GM19467 (cell line): Measurements from ENCODE around the gene CACNB2.
A peak's percentile ranks its signal among the peaks of the same experiment; 100 is the strongest.
"Not testable (repeated sequence)": the region's sequence is repeated elsewhere in the genome, so short reads cannot be mapped to it uniquely, and the experiment has no call there.

Experiments used
- ATAC-seq: cut with Tn5 transposase; IDR thresholded peaks from one replicate; pipeline ENCODE4 v1.9.1; 2021; ENCODE audit warnings: mild to moderate bottlenecking, moderate library complexity; ENCODE audit not compliant: unreplicated experiment

CACNB2 gene

DNA sequence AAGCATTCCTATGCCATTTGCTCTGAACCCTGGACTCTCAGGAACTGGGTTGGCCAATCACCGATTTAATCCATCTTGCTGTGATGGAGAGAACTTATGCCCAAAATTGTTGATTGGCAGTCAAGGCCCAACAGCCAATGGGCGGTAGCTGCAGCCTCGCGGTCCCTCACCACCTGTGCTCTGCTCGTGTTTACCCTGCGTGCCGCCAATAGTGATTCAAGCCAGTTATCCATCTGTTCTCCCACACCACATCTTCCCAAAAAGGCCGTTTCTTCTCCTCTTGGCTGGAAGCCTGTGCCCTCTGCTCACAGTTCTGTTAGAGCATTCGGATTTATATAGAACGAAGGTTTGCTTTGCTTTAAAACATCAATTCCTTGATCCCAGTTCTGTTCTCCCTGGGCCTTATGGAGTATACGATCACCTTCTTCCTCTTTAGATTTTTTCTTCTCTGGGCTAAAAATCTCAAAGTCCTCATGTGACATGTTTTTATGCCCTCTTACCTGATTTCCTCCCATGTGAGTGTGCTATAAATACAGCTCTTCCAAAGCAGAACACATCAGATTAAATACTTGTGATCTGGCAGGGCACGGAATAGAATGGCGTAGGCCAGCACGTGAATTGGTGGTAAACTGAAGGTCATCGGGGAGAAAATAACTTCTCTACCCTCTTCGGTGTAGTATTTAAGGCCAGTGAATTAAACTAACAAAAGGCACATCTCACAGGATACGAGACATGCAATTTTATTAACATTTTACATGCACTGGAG, 298.3 kb downstream of the CACNB2 start:
- ATAC-seq: no peak

DNA sequence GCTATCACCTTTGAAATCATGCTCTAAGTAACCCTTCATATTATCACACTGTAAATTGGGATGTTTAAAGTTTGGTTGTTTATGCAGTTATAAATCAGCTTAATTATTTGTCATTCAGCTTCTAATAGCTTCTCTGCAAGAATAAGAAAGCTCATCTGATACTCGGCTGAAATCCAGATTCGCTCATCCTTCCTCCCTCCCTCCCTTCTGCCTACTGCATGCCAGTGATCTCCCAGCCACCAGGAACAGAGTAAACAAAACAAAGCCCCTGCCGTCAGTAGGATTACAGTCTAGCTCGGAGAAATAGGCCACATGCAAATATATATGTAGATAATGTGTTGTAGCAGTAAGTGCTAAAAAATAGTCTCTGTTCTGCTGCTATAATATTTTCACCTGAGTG, 299.4 kb downstream of the CACNB2 start:
- no peak for ATAC-seq

DNA sequence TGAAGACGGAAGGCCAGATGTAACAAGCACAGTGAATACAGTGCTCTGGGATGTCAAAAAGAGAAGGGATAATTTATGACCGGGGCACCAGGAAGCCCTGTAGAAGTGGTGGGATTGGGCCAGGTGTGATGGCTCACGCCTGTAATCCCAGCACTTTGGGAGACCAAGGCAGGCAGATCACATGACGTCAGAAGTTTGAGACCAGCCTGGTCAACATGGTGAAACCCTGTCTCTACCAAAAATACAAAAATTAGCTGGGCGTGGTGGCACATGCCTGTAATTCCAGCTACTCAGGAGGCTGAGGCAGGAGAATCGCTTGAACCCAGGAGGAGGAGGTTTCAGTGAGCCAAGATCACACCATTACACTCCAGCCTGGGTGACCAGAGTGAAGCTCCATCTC, 305.4 kb downstream of the CACNB2 start:
- ATAC-seq: not testable (repeated sequence)

DNA sequence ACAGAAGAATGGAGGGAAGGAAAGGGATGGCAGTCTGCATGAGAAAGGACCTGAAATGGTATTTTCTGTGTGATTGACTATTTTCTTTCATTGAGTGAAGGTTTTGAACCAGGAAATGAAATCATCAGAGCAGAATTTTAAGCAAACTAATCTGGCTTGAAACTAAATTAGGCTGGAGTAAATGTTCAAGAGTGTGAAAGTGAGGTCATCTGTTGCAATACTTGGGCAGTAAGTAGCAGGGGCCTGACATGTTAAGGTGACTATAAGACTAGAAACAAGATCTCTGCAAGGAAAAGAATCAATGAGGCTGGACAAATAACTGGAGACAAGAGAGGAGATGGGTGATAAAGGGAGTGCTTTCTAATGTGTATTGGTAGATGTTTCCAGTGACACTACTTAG, 306.0 kb downstream of the CACNB2 start:
- no peak for ATAC-seq

DNA sequence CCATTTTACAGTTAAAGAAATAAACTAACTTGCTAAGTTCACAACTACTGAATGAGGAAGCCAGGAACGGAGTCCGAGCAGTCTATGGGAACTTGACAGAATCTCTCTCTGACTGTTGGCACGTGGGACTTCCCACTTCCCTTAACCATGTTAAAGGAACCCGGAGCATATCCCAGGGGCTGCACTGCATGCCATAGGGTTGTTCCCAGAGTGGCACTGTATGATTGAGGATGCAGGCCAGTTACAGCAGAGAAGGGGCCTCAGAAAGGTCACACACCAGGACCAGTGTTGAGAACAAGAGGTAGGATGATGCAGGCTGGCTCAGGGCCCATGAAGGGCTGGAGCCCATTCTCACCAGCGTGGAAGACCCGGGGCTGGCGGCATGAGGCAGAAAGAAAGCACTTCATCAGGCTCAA, 309.4 kb downstream of the CACNB2 start:
- no peak for ATAC-seq

DNA sequence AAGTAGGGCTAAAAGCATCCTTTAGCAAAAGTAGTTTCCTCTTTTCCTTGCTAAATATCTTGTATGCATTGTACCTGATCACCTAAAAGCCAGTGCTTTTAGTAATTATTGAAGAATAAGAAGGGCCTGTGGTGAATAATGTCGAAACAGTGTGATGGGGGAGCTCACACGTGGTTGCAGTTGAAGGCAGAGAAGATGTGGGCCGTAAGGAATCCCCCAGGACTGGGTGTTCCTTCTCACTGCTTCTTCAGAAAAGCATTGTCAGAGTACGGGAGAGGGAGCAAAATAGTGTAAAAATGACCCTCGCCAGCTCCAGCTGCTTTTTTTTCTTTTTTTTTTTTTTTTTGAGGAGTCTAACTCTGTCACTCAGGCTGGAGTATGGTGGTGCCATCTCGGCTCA, 310.1 kb downstream of the CACNB2 start:
- ATAC-seq: no peak

DNA sequence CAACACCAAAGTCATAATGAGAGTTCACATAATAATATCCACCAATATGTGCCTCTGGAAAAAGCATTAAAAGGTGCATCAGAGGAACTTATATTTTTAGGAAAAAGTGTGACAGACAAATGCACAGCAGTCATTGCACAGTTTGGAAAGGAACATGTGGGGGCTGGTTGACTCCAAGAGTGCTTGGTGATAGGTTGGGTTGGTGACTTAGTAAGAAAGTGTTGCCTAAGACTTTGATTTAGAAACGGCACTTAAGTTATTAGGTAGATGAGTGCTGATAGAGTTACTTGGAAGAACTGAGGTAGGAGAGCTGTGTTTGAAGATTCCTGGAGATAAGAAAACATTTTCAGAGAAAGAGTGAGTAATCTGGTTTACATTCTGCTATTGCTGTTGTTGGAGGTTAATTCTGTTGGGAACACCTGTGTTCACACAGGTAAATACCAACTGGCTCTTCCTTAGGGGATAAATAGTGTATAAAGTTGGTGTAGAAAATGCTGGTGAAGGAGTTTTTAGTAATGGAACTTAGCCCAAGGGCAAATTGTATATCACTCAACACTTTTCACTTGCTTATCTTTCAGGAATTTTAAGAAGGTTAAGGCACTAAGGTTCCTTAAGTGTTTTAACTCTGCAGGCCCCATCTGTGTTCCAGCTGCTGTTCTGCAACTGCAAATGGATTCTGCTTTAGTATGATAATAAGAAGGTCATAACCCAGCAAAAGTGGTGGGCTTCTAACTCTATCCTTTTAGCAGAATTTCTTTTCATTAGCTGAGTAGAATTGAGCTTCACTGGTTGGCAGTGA, 315.1 kb downstream of the CACNB2 start:
- ATAC-seq: no peak

DNA sequence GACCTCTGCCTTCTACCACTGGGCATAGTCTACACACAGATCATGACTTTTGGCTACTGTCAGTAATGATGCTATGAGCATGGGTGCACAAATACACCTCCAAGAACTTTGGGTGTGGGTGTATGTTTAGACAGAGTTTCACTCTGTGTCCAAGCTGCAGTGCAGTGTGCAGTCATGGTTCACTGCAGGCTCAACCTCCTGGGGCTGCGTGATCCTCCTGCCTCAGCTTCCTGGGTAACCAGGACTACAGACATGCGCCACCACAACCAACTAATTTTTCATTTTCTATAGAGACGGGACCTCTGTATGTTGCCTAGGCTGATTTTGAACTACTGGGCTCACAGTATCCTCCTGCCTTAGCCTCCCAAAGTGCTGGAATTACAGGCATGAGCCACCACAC, 316.8 kb downstream of the CACNB2 start:
- ATAC-seq: peak; percentile 99

DNA sequence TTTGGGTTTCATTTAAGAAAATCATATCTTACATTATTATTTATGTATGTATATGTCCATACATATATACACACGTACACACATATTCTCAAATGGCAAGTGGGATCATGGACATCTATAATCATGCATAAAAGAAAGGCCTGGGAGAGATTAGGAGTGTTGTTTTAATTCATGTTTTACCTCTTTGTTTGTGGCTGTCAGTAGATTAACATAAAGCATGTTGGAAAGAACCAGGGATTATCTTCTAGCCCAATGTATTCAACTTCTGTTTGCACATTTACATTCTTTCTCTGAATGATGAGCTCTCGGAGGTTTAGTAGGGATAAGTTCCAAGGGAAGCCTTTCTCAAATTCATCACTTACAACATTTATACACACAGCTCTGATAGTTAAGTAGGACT, 319.8 kb downstream of the CACNB2 start:
- no peak for ATAC-seq

DNA sequence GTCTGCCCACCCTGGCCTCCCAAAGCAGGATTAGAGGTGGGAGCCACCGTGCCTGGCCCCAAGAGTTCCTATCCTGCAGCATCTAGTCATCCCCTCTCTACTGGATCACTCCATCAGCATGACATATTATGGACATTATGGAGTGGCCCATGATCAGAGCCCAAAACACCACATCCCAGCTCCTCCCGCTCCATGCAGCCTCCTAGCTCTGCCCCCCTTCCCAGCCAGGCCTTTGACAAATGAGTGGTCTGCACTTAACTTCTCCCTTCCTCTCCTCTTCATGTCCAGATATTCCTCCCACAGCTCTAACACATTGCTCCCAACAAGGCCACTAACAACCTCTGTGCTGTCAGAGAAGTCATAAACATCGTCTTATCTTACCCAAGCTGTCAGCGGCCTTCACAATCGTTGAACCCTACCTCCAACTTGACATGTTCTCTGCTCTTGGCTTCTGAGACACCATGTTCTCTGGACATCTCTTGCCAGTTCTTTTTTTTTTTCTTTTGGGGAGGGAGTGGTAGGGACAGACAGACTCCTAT, 323.5 kb downstream of the CACNB2 start:
- ATAC-seq: no peak

DNA sequence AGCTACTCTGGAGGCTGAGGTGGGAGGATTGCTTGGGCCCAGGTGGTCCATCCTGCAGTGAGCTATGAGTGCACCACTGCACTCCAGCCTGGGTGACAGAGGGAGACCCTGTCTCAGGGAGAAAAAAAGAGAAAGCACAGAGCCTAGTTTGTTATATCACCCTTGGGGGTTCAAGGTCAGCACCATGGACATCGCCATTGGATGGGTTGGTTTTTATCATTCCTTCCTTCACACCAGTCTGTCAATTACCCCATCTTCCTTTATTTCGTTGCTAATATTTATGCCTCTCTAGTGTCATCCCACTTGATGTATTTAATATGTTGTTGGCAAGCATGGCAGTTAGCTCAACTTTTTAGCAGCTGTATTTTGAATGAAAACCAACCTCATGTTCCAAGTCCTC, 328.9 kb downstream of the CACNB2 start:
- ATAC-seq: no peak

DNA sequence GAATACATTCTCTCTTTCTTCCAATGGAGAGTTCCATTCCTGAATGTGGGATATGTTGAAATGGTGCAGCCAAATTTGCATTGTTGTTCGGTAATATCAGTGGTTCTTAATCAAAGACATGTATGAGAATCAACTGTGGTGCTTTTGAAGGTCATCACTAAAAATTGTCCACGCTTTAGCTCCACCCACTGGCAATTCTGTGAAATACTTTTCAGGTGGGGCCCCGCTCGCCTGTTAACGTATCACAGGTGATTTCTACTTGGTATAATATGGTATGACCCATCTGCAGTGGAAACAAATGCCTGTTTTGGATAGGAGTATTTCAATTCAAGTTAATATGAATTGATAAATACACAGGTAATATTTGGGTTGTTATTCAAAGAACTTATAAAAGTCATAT, 332.8 kb downstream of the CACNB2 start:
- ATAC-seq: no peak

DNA sequence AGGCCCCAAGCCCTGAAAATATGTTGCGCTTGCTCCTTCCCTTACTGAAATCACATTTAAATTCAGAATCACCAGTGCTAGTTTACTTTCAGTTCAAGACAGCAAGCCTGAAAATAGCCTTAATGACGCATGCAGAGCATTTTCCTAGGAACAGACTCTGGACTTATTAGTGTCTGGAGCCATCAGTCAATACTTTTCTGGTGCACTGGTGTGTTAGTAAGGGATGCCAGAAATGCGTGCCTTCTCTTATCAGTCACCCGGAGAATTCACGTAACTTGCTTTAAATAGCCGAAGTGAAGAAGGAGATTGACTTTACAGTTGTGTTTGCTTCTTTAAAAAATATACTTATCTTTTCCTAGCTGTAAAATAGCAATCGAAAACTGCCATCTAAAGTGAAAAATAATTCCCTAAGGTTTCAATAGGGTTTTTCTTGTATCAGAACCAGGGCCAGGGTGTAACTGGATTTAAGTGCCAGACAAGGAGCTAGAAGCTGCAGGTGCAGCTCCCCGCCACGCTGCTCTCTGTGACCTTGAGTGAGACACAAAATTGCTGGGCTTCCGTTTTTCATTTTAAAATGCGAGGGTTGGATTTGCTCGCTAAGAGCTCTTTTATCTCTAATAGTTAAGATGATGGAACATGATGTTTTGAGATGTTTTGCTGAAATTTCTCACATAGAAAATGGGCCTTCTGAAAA, 333.3 kb downstream of the CACNB2 start:
- ATAC-seq: no peak

DNA sequence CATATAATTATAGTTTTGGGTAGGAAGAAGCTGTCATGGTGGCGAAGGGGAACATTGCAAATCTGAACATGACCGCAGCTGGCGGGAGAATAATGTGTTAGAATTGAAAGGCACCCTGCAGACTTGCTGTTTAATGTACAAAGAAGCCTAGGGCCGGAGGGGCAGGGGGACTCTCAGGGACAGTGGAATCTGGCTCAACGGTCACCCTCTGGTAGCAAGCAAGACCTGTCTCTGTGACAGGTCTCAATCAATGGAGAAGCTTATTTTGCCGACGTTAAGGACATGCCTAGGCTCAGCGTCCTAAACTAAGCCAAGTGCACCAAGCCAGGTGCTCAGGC, 333.9 kb downstream of the CACNB2 start:
- ATAC-seq: no peak

DNA sequence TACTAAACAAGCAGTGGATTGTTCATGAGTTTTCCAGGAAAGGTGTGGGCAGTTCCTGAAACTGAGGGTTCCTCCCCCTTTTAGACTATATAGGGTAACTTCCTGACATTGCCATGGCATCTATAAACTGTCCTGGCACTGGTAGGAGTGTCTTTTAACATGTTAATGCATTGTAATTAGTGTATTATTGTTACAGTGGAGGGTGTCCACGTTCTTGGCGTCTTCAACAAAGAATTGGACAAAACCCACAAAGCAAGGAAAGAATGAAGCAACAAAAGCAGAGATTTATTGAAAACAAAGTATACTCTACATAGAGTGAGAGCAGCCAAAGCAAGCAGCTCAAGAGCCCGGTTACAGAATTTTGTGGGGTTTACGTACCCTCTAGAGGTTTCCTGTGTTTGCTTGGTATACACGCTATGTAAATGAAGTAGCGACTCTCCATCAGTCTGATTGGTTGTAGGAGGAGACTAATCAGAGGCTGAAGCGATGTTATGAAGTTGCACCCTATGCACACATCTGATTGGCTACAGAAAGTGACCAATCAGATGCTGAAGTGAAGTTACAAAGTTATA, 335.9 kb downstream of the CACNB2 start:
- no peak for ATAC-seq

DNA sequence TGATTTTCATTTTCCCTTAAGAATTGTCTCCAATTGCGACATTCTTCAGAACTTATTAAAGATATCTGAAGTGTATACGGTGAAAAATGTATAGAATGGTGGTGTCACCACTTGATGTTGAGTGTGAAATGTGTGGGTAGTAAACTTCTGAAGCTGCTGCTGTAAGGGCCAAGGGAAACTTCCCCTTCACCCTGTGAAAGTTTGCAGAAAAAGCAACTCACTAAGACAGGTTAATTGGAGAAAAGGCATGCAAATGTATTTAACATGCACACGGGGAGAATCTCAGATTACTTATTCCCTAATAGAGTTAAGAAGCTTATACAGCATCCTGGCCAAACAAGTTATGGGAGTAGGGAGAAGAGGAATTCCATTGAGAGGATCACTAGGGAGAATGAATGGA, 338.1 kb downstream of the CACNB2 start:
- no peak for ATAC-seq

DNA sequence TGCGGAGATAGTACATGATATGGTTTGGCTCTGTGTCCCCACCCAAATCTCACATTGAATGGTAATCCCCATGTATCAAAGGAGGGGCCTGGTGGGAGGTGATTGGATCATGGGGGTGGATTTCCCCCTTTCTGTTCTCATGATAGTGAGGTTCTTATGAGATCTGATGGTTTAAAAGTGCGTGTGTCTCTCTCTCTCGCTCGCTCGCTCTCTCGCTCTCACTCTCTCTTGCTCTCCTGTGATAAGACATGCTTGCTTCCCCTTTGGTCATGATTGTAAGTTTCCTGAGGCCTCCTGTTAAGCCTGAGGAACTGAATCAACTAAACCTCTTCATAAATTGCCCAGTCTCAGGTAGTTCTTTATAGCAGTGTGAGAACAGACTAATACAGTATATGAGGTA, 339.3 kb downstream of the CACNB2 start:
- ATAC-seq: no peak

DNA sequence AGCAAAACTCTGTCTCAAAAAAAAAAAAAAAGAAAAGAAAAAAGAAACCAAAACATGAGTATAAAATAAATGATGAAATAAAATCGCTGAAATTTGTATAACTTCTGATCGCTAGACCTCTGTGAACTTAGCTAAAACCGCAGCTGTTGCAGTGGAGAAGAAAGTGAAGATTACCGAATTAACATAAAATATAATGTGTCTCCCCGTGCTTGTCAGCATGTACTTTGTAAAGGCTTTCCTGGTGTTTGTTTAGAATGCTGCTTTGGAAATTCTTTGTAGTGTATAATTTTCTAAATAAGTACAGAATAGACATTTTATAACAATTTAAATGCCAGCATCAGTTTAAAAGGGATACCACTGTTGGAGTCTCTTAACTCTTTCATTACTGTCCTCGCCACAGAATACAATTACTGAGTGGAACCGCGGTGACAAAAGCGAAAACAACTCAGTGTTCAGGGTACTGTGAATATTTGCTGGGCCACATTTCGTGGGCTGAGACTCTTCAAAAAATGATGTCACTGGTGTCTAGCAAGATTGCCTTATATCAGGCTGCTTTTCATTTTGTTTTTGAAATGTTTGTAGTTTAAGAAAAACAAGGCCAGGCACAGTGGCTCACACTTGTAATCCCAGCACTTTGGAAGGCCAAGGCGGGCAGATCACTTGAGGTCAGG, 343.4 kb downstream of the CACNB2 start:
- ATAC-seq: no peak

DNA sequence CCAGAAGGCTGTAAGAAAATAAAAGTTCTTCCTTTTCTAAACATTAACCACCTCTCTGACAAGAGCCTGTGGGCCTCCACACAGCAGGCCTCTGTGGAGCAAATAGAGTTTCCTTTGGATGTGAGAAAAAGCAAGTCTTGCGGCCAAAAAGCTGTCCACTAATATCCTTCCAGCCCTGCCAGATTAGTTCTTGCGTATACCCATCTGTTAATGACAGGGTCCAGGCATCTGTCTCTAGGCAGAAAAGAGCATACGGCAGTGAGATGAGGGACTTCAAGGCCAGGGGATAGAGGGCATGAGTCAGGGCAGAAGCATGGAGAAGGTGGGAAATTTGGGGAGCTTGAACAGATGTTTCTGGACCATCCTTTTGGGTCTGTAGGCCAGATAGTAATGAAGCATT, 346.2 kb downstream of the CACNB2 start:
- no peak for ATAC-seq

DNA sequence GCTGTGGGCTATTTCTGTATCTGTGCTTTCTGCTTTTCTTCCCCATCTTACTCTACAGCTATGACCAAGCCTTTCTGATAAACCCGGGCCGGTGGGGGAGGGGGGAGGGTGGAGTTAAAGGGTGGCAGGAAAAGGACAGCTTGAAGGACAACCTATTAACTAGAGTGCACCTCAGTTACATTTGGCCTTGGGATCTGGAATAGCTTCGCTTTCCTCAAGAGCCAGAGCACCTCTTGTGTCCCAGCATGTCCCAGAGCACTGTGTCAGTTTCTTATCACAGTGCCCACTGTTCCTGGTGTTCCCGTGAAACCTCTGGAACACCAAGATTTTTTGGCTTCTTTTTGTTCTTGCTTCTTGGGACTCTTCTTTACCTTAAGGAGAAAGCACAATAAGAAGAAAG, 350.5 kb downstream of the CACNB2 start:
- ATAC-seq: no peak
